GM21447 (cell line): ENCODE results near the gene CRIP1.

ENCODE experiments used
- ATAC-seq: cut with Tn5 transposase; IDR thresholded peaks from one replicate; pipeline ENCODE4 v1.9.1; 2021; ENCODE audit not compliant: unreplicated experiment

The CRIP1 gene

GRCh38 chr14:105503296-105503640 is 16.6 kb downstream of the CRIP1 start:
- no peak for ATAC-seq

DNA sequence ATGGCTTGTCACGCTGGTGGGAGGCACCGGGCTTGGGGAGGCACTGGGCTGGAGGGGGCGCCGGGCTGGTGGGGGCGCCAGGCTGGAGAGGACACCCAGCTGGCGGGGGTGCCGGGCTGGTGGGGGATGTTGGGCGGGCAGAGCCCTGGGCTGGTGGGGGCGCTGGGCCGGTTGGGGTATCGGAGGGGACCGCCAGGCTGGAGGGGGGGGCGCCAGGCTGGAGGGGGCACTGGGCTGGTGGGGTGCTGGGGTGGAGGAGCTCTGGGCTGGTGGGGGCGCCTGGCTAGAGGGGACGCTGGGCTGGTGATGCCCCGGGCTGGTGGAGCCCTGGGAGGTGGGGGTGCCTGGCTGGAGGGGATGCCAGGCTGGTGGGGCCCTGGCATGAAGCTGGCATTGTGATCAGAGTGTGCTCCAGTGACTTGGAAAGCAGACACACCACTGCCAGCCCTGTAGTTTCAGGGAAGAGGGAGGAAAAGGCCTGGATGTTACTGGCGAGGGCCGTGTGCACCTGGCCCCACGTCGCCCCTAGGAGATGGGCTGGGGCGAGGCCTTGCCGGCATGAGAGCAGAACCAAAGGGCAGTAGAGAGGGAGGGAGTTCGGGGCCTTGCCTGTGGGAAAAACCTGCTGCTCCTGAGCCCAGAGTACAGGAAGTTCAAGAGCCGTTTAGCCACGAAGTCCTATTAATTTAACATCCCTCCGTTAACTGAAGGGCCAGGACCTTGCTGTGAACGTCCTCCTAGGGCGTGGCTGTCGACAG is 17.4 kb downstream of the CRIP1 start:
- no peak for ATAC-seq

DNA sequence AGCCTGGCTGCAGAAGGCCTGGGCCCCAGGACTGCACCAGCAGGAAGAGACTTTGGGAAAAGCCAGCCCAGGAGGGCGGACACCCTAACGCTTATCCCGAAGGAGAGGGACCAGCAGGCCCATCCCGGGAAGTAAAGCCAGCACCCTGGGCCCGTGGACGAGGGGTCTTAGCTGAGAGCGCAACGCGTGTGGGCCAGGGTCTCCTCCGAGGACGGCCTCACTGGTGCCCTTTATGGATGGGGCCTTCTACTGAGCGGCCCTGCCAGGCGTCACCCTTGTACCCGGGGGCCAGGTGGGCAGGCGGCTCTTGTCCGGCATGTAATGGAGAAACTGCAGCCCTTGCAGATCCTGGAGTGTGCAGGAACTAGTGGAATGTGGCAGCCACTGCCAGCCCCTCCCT is 18.4 kb downstream of the CRIP1 start:
- no peak for ATAC-seq

GRCh38 chr14:105507247-105507646 is 20.6 kb downstream of the CRIP1 start:
- no peak for ATAC-seq

DNA sequence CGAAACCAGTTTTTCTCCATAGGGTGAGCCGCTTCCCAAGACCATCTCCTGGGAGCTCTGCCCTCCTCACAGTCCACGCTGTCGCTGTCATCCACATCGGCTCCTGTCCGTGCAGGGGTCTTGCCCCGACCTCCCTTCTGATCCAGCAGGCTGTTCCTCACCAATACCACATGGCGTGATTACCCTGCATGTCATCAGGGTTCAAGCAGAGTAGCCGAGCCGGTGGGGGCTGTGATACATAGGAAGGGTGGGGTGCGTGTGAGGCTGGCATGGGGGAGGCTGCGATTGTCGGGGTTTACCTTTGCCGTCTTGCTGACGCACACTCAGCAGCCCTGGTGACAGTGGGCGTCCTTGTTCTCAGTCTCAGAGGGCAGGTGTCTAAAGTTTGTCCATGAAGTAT is 21.4 kb downstream of the CRIP1 start:
- no peak for ATAC-seq

DNA sequence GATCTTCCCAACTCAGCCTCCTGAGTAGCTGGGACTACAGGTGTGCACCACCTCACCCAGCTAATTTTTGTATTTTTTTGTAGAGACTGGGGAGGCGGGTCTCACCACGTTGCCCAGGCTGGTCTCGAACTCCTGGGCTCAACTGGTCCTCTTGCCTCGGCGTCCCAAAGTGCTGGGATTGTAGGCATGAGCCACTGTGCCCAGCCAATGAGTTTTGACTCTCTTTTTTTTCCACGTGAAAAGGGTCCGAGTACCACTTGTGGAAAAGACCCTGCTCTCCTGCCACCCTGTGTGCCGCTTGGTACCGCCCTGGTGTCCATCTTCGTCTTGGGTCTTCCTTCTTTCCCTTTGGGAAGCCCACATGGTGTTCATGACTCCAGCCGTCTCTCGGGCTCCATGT is 21.9 kb downstream of the CRIP1 start:
- ATAC-seq = no peak

GRCh38 chr14:105517096-105517495 is 30.4 kb downstream of the CRIP1 start:
- no peak for ATAC-seq

GRCh38 chr14:105519946-105520698 is 33.4 kb downstream of the CRIP1 start:
- ATAC-seq = no peak

- ATAC-seq = no peak
Measured at GRCh38 chr14:105525326-105525725, 38.6 kb downstream of the CRIP1 start.

DNA sequence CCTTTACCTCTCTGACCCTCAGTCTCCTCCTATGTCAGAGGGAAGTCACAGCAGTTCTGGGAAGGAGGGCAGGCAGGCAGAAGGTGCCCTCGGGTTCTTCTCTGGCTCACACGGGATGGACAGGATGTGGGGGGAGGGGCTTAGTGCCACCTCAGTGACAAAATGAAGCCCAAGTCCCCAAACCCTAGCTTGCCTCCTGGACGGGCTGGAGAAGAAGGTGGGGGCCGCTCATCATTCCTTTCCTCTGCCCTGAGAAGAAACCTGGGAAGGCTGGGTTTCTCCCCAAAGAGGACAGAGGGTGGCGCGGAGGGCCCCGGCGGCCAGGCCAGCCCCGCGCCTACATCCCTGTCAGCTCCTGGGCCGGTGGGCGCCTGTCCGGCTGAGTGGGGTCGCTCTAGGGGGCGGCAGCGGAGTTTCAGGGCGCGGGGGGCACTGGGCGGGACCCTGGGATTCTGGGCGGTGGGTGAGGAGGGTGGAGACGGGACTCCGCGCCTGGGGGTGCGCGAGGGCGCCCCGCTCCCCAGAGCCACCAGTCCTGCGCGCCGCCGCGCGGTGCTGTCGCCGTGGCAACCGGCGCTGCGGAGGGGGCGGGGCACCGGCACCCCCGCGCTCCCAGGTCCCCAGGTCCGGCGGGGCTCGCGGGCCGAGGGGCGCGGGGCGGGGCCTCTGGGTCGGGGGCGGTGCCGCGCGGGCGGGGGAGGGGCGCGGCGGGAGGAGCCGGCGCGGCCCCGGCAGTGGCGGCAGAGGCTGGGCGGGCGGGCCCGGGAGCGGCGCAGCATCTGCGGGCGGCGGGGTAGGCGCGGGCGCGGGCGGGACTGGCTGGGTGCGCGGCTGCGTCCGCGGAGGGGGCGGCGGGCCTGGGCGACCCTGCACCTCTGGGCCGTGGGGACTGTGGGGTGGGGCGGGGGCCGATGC is 39.4 kb downstream of the CRIP1 start, which contains the start of gene TMEM121:
TMEM121 (plus strand) TSS at position 723 of the 915 bp plus-strand sequence. CDS start 2,252 bp downstream, outside the sequence.
- no peak for ATAC-seq

DNA sequence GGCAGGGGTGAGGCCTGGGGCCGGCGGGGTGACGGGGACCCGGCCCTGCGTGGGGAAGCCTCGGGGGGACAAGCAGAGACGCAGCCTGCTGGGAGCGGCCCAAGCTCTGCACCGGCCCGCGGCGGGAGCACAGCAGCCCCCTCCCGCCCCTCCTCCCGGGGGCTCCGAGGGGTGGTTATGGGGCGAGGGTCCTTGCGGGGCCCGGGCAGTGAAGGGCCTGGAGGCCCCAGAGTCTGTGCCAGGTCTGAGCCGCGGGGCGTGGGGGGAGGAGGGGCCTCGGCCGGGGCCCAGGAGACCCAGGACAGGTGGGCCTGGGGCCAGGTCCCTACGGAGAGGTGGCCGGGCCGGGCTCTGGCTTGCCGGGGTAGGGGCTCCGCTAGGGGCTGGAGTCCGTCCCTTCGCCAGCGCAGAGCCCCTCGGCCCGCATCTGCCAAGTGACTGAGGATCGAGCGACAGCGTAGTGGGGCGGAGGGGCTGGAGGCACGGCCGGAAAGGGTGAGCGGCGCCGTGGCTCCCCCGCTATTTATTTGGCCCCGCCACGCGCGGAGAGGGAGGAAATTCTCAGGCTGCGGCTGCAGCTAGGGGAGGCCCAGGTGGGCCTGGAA is 40.2 kb downstream of the CRIP1 start:
- ATAC-seq = no peak

- ATAC-seq = no peak
Measured at GRCh38 chr14:105527381-105527825, 40.7 kb downstream of the CRIP1 start.

GRCh38 chr14:105527826-105528585 is 41.3 kb downstream of the CRIP1 start:
- ATAC-seq = no peak

- ATAC-seq = no peak
Measured at GRCh38 chr14:105528586-105529318, 42.1 kb downstream of the CRIP1 start.

GRCh38 chr14:105529319-105529568 is 42.6 kb downstream of the CRIP1 start:
- ATAC-seq = no peak

GRCh38 chr14:105529569-105530284 is 43.0 kb downstream of the CRIP1 start:
- ATAC-seq = no peak

DNA sequence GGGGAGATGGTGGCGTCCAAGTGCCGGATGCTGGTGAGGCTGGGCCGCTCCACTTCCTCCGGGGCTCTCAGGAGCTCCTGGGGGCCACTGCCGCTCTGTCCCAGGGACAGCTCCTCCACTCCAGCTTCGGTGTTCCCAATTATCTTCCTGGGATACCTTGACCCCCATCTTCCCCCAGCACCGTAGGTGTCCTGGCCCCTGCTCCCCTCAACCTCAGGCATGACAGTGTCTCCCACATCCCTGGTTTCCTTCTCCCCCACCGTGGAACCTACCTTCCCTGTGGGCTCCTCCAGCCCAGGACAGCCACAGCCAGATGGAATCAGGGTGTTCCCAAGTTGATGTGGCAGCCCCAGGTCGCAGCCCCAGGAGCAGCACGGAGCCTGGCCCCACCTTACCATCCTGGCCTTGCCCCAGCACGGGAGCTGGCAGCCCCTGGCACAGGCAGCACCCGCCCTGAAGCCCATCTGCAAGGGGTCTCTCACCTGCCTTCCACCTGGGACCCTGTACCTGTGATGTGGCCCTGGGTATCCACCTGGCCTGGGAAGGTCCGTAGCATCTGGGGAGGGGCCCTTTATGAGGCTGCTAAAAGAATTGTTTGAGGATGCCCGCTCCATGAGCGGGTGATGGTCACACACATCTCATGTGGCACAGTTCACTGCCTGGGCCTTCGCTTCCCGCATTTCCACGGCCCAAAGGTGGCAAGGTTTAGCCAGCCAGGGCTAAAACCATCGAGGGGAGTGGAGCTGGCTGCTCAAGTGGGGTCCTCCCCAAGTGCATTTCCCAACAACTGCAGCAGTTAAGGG is 43.8 kb downstream of the CRIP1 start:
- ATAC-seq = no peak
